GM12892 (cell line): ENCODE measurements around the gene JAGN1.

Source experiments
- POLR2A ChIP-seq: IDR thresholded peaks from 2 replicates; pipeline ENCODE4 v1.6.1; 2011; ENCODE audit warnings: low read depth, low read length, control low read depth
- POLR2AphosphoS5 ChIP-seq: IDR thresholded peaks from 2 replicates; pipeline ENCODE4 v1.6.1; 2011; ENCODE audit warnings: low read depth, low read length, control low read depth

GRCh38 chr3:9883706-9884554 is 6.5 kb upstream of the JAGN1 start:
- TF ChIP-seq POLR2A (no peak), POLR2AphosphoS5 (no peak)
